ENCODE results near the gene DDX43.

- no peak for TF ChIP-seq RCOR1 (conservative IDR thresholded peaks at IDR 0.05; ENCODE audit: low read depth, low read length)
- TF ChIP-seq ATF7 (IDR thresholded peaks at IDR 0.05; ENCODE audit: low read depth): no peak
- no peak for TF ChIP-seq PAX5 (IDR thresholded peaks at IDR 0.05; ENCODE audit: borderline replicate concordance, low read depth, low read length)
- TF ChIP-seq CTCF (IDR thresholded peaks at IDR 0.05 in 2 of 3, conservative IDR thresholded peaks at IDR 0.05 in 1 of 3; ENCODE audit: control insufficient read depth in 2 of 3, extremely low read depth in 1 of 3, insufficient read depth in 1 of 3, low read depth in 3 of 3, low read length in 3 of 3): no peak
- no peak for TF ChIP-seq NFXL1 (IDR thresholded peaks at IDR 0.05; ENCODE audit: borderline replicate concordance)
- TF ChIP-seq RAD21 (IDR thresholded peaks at IDR 0.05; ENCODE audit: insufficient read depth, low read depth, low read length): no peak
- no peak for TF ChIP-seq BACH1 (IDR thresholded peaks at IDR 0.05; ENCODE audit: borderline replicate concordance)
- TF ChIP-seq POLR2AphosphoS5 (IDR thresholded peaks at IDR 0.05; ENCODE audit: low read length): no peak
- TF ChIP-seq, protein P1, sequence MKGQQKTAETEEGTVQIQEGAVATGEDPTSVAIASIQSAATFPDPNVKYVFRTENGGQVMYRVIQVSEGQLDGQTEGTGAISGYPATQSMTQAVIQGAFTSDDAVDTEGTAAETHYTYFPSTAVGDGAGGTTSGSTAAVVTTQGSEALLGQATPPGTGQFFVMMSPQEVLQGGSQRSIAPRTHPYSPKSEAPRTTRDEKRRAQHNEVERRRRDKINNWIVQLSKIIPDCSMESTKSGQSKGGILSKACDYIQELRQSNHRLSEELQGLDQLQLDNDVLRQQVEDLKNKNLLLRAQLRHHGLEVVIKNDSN (IDR thresholded peaks at IDR 0.05; ENCODE audit: borderline replicate concordance, extremely low read length, insufficient read depth, low read depth, low read length): no peak
Measured at GRCh38 chr6:73367761-73368355, 26.8 kb upstream of the DDX43 start.
